HG02623 (cell line): ENCODE measurements around the gene PGM2.

Source experiments
- ATAC-seq: cut with Tn5 transposase; IDR thresholded peaks from one replicate; pipeline ENCODE4 v1.9.1; 2021; ENCODE audit warnings: moderate library complexity; ENCODE audit not compliant: unreplicated experiment

Gene PGM2

GRCh38 chr4:37896206-37896860, 69.8 kb downstream of the PGM2 start:
- ATAC-seq = no peak

GRCh38 chr4:37902212-37902611, 75.7 kb downstream of the PGM2 start:
- ATAC-seq = no peak

GRCh38 chr4:37902738-37903693, 76.5 kb downstream of the PGM2 start:
- ATAC-seq = no peak

GRCh38 chr4:37903901-37904300, 77.4 kb downstream of the PGM2 start:
- no peak for ATAC-seq

- no peak for ATAC-seq
Measured at GRCh38 chr4:37904824-37905223, 78.3 kb downstream of the PGM2 start.

- no peak for ATAC-seq
Measured at GRCh38 chr4:37905533-37906169, 79.2 kb downstream of the PGM2 start.

- no peak for ATAC-seq
Measured at GRCh38 chr4:37908488-37909331, 82.2 kb downstream of the PGM2 start.

- ATAC-seq = no peak
Measured at GRCh38 chr4:37909332-37910090, 83.0 kb downstream of the PGM2 start.

- no peak for ATAC-seq
Measured at GRCh38 chr4:37910091-37910486, 83.6 kb downstream of the PGM2 start.
